PC-3 (cell line): ENCODE measurements around the gene SAP30BP. TPM values are rescaled to one million over a fixed set of nuclear protein-coding genes. Genes with fewer than 3 reads are reported as not detected.

Experiments used
- ATAC-seq: fragments of 200-7000 bp; cut with Tn5 transposase; 2 replicates; pipeline ENCODE4 v1.9.1; 2020; ENCODE audit warnings: mild to moderate bottlenecking, moderate library complexity
- BruUV-seq: library from RNA; stranded (reverse); fragments of 400-500 nt; replicated peaks from 2 replicates; lab custom pipeline; 2021; lab: Mats Ljungman, UMichigan
- CTCF ChIA-PET: fragments of 300-600 bp; sonication (Branson Sonifier 250); formaldehyde crosslinking; loops from one replicate; lab custom pipeline; 2022; ENCODE audit warnings: antibody characterized with exemption; lab: Charles Lee
- POLR2A ChIA-PET: fragments of 300-600 bp; sonication (Branson Sonifier 250); formaldehyde crosslinking; loops from one replicate; lab custom pipeline; 2022; ENCODE audit warnings: antibody characterized with exemption; ENCODE audit not compliant: unreplicated experiment; lab: Charles Lee
- DNase-seq: peaks from one replicate; pipeline ENCODE4 v3.0.0-alpha.2; 2015
- H2AFZ ChIP-seq: fragments of 300-600 bp; sonication (generic); 2 replicates; pipeline ENCODE4 v1.6.0; 2016; ENCODE audit warnings: antibody characterized with exemption, low read length
- H3F3A ChIP-seq: fragments of 300-600 bp; sonication (generic); one replicate; pipeline ENCODE4 v1.6.0; 2017; ENCODE audit warnings: antibody characterized with exemption, low read length, control low read depth, mild to moderate bottlenecking; ENCODE audit not compliant: unreplicated experiment
- H3K27ac ChIP-seq: fragments of 300-600 bp; sonication (generic); 2 replicates; pipeline ENCODE4 v1.5.1; 2016; ENCODE audit warnings: mild to moderate bottlenecking, low read length
- H3K27me3 ChIP-seq: fragments of 300-600 bp; sonication (generic); 2 replicates; pipeline ENCODE4 v1.6.1; 2016; ENCODE audit warnings: low read length, mixed read lengths
- H3K36me3 ChIP-seq: fragments of 300-600 bp; sonication (generic); 2 replicates; pipeline ENCODE4 v1.6.1; 2016; ENCODE audit warnings: low read depth, mixed run types, low read length, mixed read lengths
- H3K4me1 ChIP-seq: fragments of 300-600 bp; sonication (generic); 2 replicates; pipeline ENCODE4 v1.5.1; 2016; ENCODE audit warnings: low read length; ENCODE audit not compliant: insufficient read depth
- H3K4me2 ChIP-seq: fragments of 300-600 bp; sonication (generic); 2 replicates; pipeline ENCODE4 v1.6.0; 2016; ENCODE audit warnings: low read length
- H3K4me3 ChIP-seq: fragments of 300-600 bp; sonication (generic); 2 replicates; pipeline ENCODE4 v1.5.1; 2016; ENCODE audit warnings: mild to moderate bottlenecking, low read length, mixed read lengths
- H3K79me2 ChIP-seq: fragments of 300-600 bp; sonication (generic); 2 replicates; pipeline ENCODE4 v1.6.1; 2017; ENCODE audit warnings: low read length, mixed read lengths
- H3K9ac ChIP-seq: fragments of 300-600 bp; sonication (generic); 2 replicates; pipeline ENCODE4 v1.6.0; 2016; ENCODE audit warnings: mild to moderate bottlenecking, low read length
- H3K9me2 ChIP-seq: fragments of 300-600 bp; sonication (generic); replicated peaks from 2 replicates; pipeline ENCODE4 v1.6.1; 2016; ENCODE audit warnings: mixed run types, low read length, mixed read lengths
- H3K9me3 ChIP-seq: fragments of 300-600 bp; sonication (generic); 2 replicates; pipeline ENCODE4 v1.6.1; 2016; ENCODE audit warnings: low read length, mixed read lengths
- H4K20me1 ChIP-seq: fragments of 300-600 bp; sonication (generic); 2 replicates; pipeline ENCODE4 v1.6.1; 2016; ENCODE audit warnings: low read length, mixed read lengths
- EZH2 ChIP-seq: fragments of 300-600 bp; sonication (generic); IDR thresholded peaks from one replicate; pipeline ENCODE4 v1.6.1; 2017; ENCODE audit warnings: antibody characterized with exemption, mild to moderate bottlenecking, low read length; ENCODE audit not compliant: unreplicated experiment
- EZH2phosphoT487 ChIP-seq: fragments of 300-600 bp; sonication (generic); IDR thresholded peaks from 2 replicates; pipeline ENCODE4 v1.6.1; 2018; ENCODE audit warnings: mild to moderate bottlenecking, antibody characterized with exemption, low read length, borderline replicate concordance
- intact Hi-C: fragments of 100-400 bp; cut with micrococcal nuclease; formaldehyde crosslinking; loops from 2 replicates; pipeline ENCODE4 v1.9.0; 2023
- total RNA-seq: library from RNA; depleted of rRNA; stranded (reverse); fragments of >200 nt; gene quantifications from 2 replicates; pipeline ENCODE4 v1.2.3, GENCODE V29; 2014
- TF ChIP-seq, protein P1 (sequence below): fragments of 300-600 bp; sonication (generic); conservative IDR thresholded peaks from 2 replicates; pipeline ENCODE4 v1.5.1; 2017; ENCODE audit warnings: antibody characterized with exemption, low read depth, mild to moderate bottlenecking, low read length

SAP30BP gene
- total RNA-seq, 1 experiment from 2014 or later: 97.8 TPM

GRCh38 chr17:75629157-75629556 lies 38.0 kb upstream of the SAP30BP start:
- no peak overlapping the region for H3K4me2 ChIP-seq
- ChIA-PET POLR2A (no interaction called here), CTCF (interaction anchor here (0.6 kb wide), 3 partner anchors 66 to 280 kb away, joined by 3 to 14 read pairs (median 3); no protein-coding TSS in a partner anchor)
- no peaks in the 10 kb centered on the region for H3K9me2 ChIP-seq
- no peaks in the 10 kb centered on the region for H3K36me3 ChIP-seq
- H2AFZ ChIP-seq: no peak overlapping the region
- ATAC-seq (no peak), DNase-seq (no peak)
- no TSS peak for BruUV-seq
- H3K27ac ChIP-seq: no peak overlapping the region
- H3K9me3 ChIP-seq: no peaks in the 10 kb centered on the region
- H3K4me1 ChIP-seq: peaks cover 12% of the 10 kb centered on the region
- intact Hi-C loops: no loop called here
- H3K4me3 ChIP-seq: no peak overlapping the region
- no peak overlapping the region for H3K9ac ChIP-seq
- TF ChIP-seq, protein P1, sequence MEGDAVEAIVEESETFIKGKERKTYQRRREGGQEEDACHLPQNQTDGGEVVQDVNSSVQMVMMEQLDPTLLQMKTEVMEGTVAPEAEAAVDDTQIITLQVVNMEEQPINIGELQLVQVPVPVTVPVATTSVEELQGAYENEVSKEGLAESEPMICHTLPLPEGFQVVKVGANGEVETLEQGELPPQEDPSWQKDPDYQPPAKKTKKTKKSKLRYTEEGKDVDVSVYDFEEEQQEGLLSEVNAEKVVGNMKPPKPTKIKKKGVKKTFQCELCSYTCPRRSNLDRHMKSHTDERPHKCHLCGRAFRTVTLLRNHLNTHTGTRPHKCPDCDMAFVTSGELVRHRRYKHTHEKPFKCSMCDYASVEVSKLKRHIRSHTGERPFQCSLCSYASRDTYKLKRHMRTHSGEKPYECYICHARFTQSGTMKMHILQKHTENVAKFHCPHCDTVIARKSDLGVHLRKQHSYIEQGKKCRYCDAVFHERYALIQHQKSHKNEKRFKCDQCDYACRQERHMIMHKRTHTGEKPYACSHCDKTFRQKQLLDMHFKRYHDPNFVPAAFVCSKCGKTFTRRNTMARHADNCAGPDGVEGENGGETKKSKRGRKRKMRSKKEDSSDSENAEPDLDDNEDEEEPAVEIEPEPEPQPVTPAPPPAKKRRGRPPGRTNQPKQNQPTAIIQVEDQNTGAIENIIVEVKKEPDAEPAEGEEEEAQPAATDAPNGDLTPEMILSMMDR: no peak
- H3K27me3 ChIP-seq: no peaks in the 10 kb centered on the region
- H3F3A ChIP-seq: no peaks in the 10 kb centered on the region
- H4K20me1 ChIP-seq: no peaks in the 10 kb centered on the region
- H3K79me2 ChIP-seq: no peaks in the 10 kb centered on the region

GRCh38 chr17:75630071-75630917 lies 36.8 kb upstream of the SAP30BP start:
- no peak overlapping the region for H3K9ac ChIP-seq
- H3K36me3 ChIP-seq: no peaks in the 10 kb centered on the region
- H3K79me2 ChIP-seq: no peaks in the 10 kb centered on the region
- no TSS peak for BruUV-seq
- no peak overlapping the region for H2AFZ ChIP-seq
- no peak overlapping the region for H3K4me3 ChIP-seq
- no peak overlapping the region for H3K4me2 ChIP-seq
- H3K27ac ChIP-seq: no peak overlapping the region
- DNase-seq (no peak), ATAC-seq (no peak)
- TF ChIP-seq EZH2 (no peak), EZH2phosphoT487 (no peak)
- TF ChIP-seq, protein P1: no peak
- H3K9me3 ChIP-seq: no peaks in the 10 kb centered on the region
- no peaks in the 10 kb centered on the region for H4K20me1 ChIP-seq
- H3K27me3 ChIP-seq: no peaks in the 10 kb centered on the region
- H3K4me1 ChIP-seq: peaks cover 16% of the 10 kb centered on the region
- ChIA-PET CTCF (interaction anchor here (0.5 to 0.6 kb wide), 3 partner anchors 48 to 103 kb away, joined by 4 to 14 read pairs (median 8); no protein-coding TSS in a partner anchor), POLR2A (no interaction called here)
- no peaks in the 10 kb centered on the region for H3F3A ChIP-seq
- intact Hi-C loops: loop anchor here (5.0 kb wide), 1 partner anchor 113 kb away; the partner anchor contains the start of genes CASKIN2 and TSEN54
- H3K9me2 ChIP-seq: no peaks in the 10 kb centered on the region

DNA sequence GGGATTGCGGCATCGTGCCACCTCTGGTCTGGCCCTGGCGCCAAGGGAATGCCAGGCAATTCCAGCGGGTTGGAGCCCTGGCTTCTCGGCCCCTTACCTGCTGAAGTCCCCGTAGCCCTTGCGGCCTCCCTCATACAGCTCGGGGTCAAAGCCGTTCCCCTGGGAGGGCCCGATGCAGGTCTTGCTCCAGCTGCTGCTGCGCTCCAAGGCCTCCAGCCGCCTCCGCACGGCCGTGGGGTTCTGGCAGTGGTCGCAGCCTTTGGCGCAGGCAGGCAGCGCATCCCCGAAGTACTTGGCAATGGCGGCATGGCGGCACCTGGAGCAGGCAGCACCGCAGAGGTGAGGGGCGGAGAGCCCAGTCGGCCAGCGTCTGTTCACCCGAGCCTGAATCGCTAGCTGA lies 35.8 kb upstream of the SAP30BP start:
- Histone ChIP-seq H3K36me3 (no peaks in the 10 kb centered on the region), H3K27me3 (no peaks in the 10 kb centered on the region), H3K27ac (no peak overlapping the region), H3K9me2 (no peaks in the 10 kb centered on the region), H2AFZ (no peak overlapping the region), H3K4me3 (no peak overlapping the region), H3K4me1 (peaks cover 16% of the 10 kb centered on the region), H3K9ac (no peak overlapping the region), H3K9me3 (no peaks in the 10 kb centered on the region), H4K20me1 (no peaks in the 10 kb centered on the region), H3F3A (no peaks in the 10 kb centered on the region), H3K4me2 (no peak overlapping the region), H3K79me2 (no peaks in the 10 kb centered on the region)
- TF ChIP-seq, protein P1: no peak
- no peak for TF ChIP-seq EZH2phosphoT487
- no peak for TF ChIP-seq EZH2
- ChIA-PET CTCF (no interaction called here), POLR2A (no interaction called here)
- no peak for DNase-seq
- ATAC-seq: no peak
- BruUV-seq: no TSS peak
- intact Hi-C loops: loop anchor here (5.0 kb wide), 1 partner anchor 114 kb away; the partner anchor contains the start of genes CASKIN2 and TSEN54
